SK-N-SH (cell line): ENCODE data around the gene BNIP3. TPM values are rescaled to one million over a fixed set of nuclear protein-coding genes. Genes with fewer than 3 reads are reported as not detected.
A peak's percentile ranks its signal among the peaks of the same experiment; 100 is the strongest.

ENCODE experiments used
- CTCF ChIA-PET: fragments of 300-600, 350-600 bp; formaldehyde crosslinking; extraction: SDS; loops from one replicate; lab custom pipeline; 2021; lab: Yijun Ruan, JAX
- POLR2A ChIA-PET: fragments of 350-600 bp; sonication (Branson Sonifier 250); formaldehyde crosslinking; extraction: SDS; loops from one replicate; lab custom pipeline; 2020; ENCODE audit warnings: antibody characterized with exemption, inconsistent platforms; lab: Yijun Ruan, JAX
- DNase-seq: peaks from one replicate; pipeline ENCODE4 v3.0.0; 2012
- H2AFZ ChIP-seq: fragments of 200-600 bp; sonication (generic); 2 replicates; pipeline ENCODE4 v1.8.1; 2016; ENCODE audit warnings: antibody characterized with exemption, mild to moderate bottlenecking, low read depth
- H3F3A ChIP-seq: fragments of 200-600 bp; sonication (generic); replicated peaks from 2 replicates; pipeline ENCODE3; 2016; ENCODE audit warnings: antibody characterized with exemption, mild to moderate bottlenecking; ENCODE audit not compliant: insufficient read depth
- H3K27ac ChIP-seq, 2 experiments: fragments of 200-500 bp in 1 of 2; fragments of 200-600 bp in 1 of 2; sonication (Bioruptor generic) in 1 of 2; sonication (generic), shearing (Covaris generic) in 1 of 2; 2 replicates each; pipeline versions ENCODE4 v1.5.1 to v1.6.1; 2014 to 2016; ENCODE audit warnings: low read depth in 2 of 2, inconsistent platforms in 1 of 2, low read length in 1 of 2, mild to moderate bottlenecking in 1 of 2, mixed read lengths in 1 of 2
- H3K27me3 ChIP-seq: fragments of 200-600 bp; sonication (generic), shearing (Covaris generic); 2 replicates; pipeline ENCODE4 v1.6.1; 2016; ENCODE audit warnings: mixed run types; ENCODE audit not compliant: insufficient read depth
- H3K36me3 ChIP-seq, 2 experiments: fragments of 200-500 bp in 1 of 2; fragments of 200-600 bp in 1 of 2; sonication (Bioruptor generic) in 1 of 2; sonication (generic) in 1 of 2; replicated peaks in 1 of 2; 2 replicates each; pipeline versions ENCODE3 to v1.5.1; 2014 to 2016; ENCODE audit warnings: low read length in 1 of 2, mild to moderate bottlenecking in 1 of 2; ENCODE audit not compliant: insufficient read depth in 2 of 2, control insufficient read depth in 1 of 2
- H3K4me1 ChIP-seq, 2 experiments: fragments of 200-500 bp in 1 of 2; fragments of 200-600 bp in 1 of 2; sonication (Bioruptor generic) in 1 of 2; sonication (generic), shearing (Covaris generic) in 1 of 2; 2 replicates each; pipeline versions ENCODE4 v1.5.1 to v1.6.1; 2014 to 2016; ENCODE audit warnings: low read depth in 1 of 2, low read length in 1 of 2, mixed run types in 1 of 2; ENCODE audit not compliant: insufficient read depth in 2 of 2, control insufficient read depth in 1 of 2
- H3K4me2 ChIP-seq: fragments of 200-600 bp; sonication (generic), shearing (Covaris generic); 2 replicates; pipeline ENCODE4 v1.6.1; 2017; ENCODE audit warnings: mixed run types
- H3K4me3 ChIP-seq, 2 experiments: fragments of 200-500 bp in 1 of 2; fragments of 200-600 bp in 1 of 2; sonication (Bioruptor generic) in 1 of 2; sonication (generic), shearing (Covaris generic) in 1 of 2; 2 replicates each; pipeline versions ENCODE4 v1.5.1 to v1.8.1; 2014 to 2016; ENCODE audit warnings: low read depth in 2 of 2, inconsistent platforms in 1 of 2, low read length in 1 of 2, mild to moderate bottlenecking in 1 of 2, mixed read lengths in 1 of 2, moderate library complexity in 1 of 2
- H3K79me2 ChIP-seq: fragments of 200-600 bp; sonication (generic); 2 replicates; pipeline ENCODE4 v1.8.1; 2017; ENCODE audit warnings: mild to moderate bottlenecking; ENCODE audit not compliant: insufficient read depth
- H3K9ac ChIP-seq: fragments of 200-600 bp; sonication (generic); 2 replicates; pipeline ENCODE4 v1.6.1; 2017; ENCODE audit warnings: mixed run types
- H3K9me2 ChIP-seq: fragments of 200-600 bp; sonication (generic); 2 replicates; pipeline ENCODE4 v1.6.1; 2017; ENCODE audit warnings: mixed run types
- H3K9me3 ChIP-seq: fragments of 200-600 bp; sonication (generic); 2 replicates; pipeline ENCODE4 v1.6.1; 2017; ENCODE audit warnings: mixed run types, mild to moderate bottlenecking, moderate library complexity
- H4K20me1 ChIP-seq: fragments of 200-600 bp; sonication (generic); 2 replicates; pipeline ENCODE4 v1.6.1; 2017; ENCODE audit warnings: mild to moderate bottlenecking, mixed run types; ENCODE audit not compliant: insufficient read depth
- CHD2 ChIP-seq: fragments of 150-350 bp; IDR thresholded peaks from 2 replicates; pipeline ENCODE4 v1.6.1; 2018; ENCODE audit warnings: low read length; ENCODE audit not compliant: partially characterized antibody
- ELF1 ChIP-seq: IDR thresholded peaks from 2 replicates; pipeline ENCODE4 v1.4.0; 2012
- EZH2phosphoT487 ChIP-seq: fragments of 200-600 bp; sonication (generic); IDR thresholded peaks from 2 replicates; pipeline ENCODE4 v1.6.1; 2017; ENCODE audit warnings: low read depth, mixed run types, mild to moderate bottlenecking, antibody characterized with exemption, moderate library complexity, borderline replicate concordance
- FOSL2 ChIP-seq: IDR thresholded peaks from 2 replicates; pipeline ENCODE4 v1.4.0; 2012; ENCODE audit warnings: low read depth, mild to moderate bottlenecking, moderate library complexity, borderline replicate concordance
- FOXJ3 ChIP-seq: sonication (generic); formaldehyde crosslinking; IDR thresholded peaks from 2 replicates; pipeline ENCODE4 v1.5.1; 2020; ENCODE audit warnings: mild to moderate bottlenecking, missing genetic modification reagents
- GABPA ChIP-seq: IDR thresholded peaks from 2 replicates; pipeline ENCODE4 v1.4.0; 2012; ENCODE audit warnings: low read depth, mild to moderate bottlenecking
- GATA2 ChIP-seq: sonication (generic); formaldehyde crosslinking; IDR thresholded peaks from 2 replicates; pipeline ENCODE4 v1.5.0; 2020; ENCODE audit warnings: mild to moderate bottlenecking, missing genetic modification reagents
- IRF3 ChIP-seq: fragments of 150-350 bp; IDR thresholded peaks from 2 replicates; pipeline ENCODE4 v1.6.1; 2016; ENCODE audit warnings: mild to moderate bottlenecking, low read depth, low read length
- JUND ChIP-seq: IDR thresholded peaks from 2 replicates; pipeline ENCODE4 v1.4.0; 2012
- MAX ChIP-seq: IDR thresholded peaks from 2 replicates; pipeline ENCODE4 v1.4.0; 2012; ENCODE audit warnings: low read depth
- MEF2A ChIP-seq: IDR thresholded peaks from 2 replicates; pipeline ENCODE4 v1.4.0; 2012; ENCODE audit warnings: low read depth, borderline replicate concordance
- NFIC ChIP-seq: IDR thresholded peaks from 2 replicates; pipeline ENCODE4 v1.4.0; 2012; ENCODE audit warnings: borderline replicate concordance
- NRF1 ChIP-seq: IDR thresholded peaks from 2 replicates; pipeline ENCODE4 v1.6.1; 2012; ENCODE audit warnings: low read depth, mild to moderate bottlenecking, low read length
- PBX3 ChIP-seq: IDR thresholded peaks from 2 replicates; pipeline ENCODE4; 2012
- POLR2AphosphoS5 ChIP-seq: IDR thresholded peaks from 2 replicates; pipeline ENCODE4 v1.6.1; 2012; ENCODE audit warnings: low read depth, low read length
- RAD21 ChIP-seq: IDR thresholded peaks from 2 replicates; pipeline ENCODE4 v1.6.1; 2012; ENCODE audit warnings: mild to moderate bottlenecking, low read length
- RCOR1 ChIP-seq: fragments of 150-350 bp; IDR thresholded peaks from 2 replicates; pipeline ENCODE4 v1.6.1; 2017; ENCODE audit warnings: antibody characterized with exemption, low read length
- RFX5 ChIP-seq: IDR thresholded peaks from 2 replicates; pipeline ENCODE4 v1.6.1; 2012; ENCODE audit warnings: mild to moderate bottlenecking, improper control_type of control experiment, low read length
- RXRA ChIP-seq: IDR thresholded peaks from 2 replicates; pipeline ENCODE4 v1.4.0; 2012; ENCODE audit warnings: low read depth, mild to moderate bottlenecking, borderline replicate concordance
- SIN3A ChIP-seq: IDR thresholded peaks from 2 replicates; pipeline ENCODE4 v1.6.1; 2012; ENCODE audit warnings: low read depth, mild to moderate bottlenecking, low read length, moderate library complexity, borderline replicate concordance
- SMC3 ChIP-seq: IDR thresholded peaks from 2 replicates; pipeline ENCODE4 v1.6.1; 2012; ENCODE audit warnings: low read depth, low read length, improper control_type of control experiment
- TCF12 ChIP-seq: IDR thresholded peaks from 2 replicates; pipeline ENCODE4 v1.4.0; 2012
- TEAD4 ChIP-seq: IDR thresholded peaks from 2 replicates; pipeline ENCODE4 v1.4.0; 2012; ENCODE audit warnings: mild to moderate bottlenecking, borderline replicate concordance; ENCODE audit not compliant: insufficient read depth
- ZBTB33 ChIP-seq: IDR thresholded peaks from 2 replicates; pipeline ENCODE4 v1.4.0; 2012; ENCODE audit warnings: low read depth, borderline replicate concordance
- WGBS: methylation state at CpG from one replicate; pipeline ENCODE4 v1.1.6; 2017; ENCODE audit warnings: low lambda C conversion rate; 5-methylcytosine and 5-hydroxymethylcytosine counted together
- polyA plus RNA-seq, 3 experiments: library from polyadenylated mRNA; depleted of rRNA; stranded (reverse); fragments of >200 nt; gene quantifications; 2 replicates each; pipeline ENCODE4 v1.2.3, GENCODE V29; 2012
- TF ChIP-seq, protein P1 (sequence below): fragments of 200-600 bp; sonication (generic); IDR thresholded peaks from 2 replicates; pipeline ENCODE4 v1.6.1; 2017; ENCODE audit warnings: antibody characterized with exemption, mild to moderate bottlenecking, moderate library complexity
- TF ChIP-seq, protein P2 (sequence below): IDR thresholded peaks from 2 replicates; pipeline ENCODE4 v1.4.0; 2012; ENCODE audit warnings: low read depth, borderline replicate concordance

The BNIP3 gene
- polyA plus RNA-seq, 1 of the 3 experiments (the other 2 are of a cell fraction): 40.3 TPM

DNA sequence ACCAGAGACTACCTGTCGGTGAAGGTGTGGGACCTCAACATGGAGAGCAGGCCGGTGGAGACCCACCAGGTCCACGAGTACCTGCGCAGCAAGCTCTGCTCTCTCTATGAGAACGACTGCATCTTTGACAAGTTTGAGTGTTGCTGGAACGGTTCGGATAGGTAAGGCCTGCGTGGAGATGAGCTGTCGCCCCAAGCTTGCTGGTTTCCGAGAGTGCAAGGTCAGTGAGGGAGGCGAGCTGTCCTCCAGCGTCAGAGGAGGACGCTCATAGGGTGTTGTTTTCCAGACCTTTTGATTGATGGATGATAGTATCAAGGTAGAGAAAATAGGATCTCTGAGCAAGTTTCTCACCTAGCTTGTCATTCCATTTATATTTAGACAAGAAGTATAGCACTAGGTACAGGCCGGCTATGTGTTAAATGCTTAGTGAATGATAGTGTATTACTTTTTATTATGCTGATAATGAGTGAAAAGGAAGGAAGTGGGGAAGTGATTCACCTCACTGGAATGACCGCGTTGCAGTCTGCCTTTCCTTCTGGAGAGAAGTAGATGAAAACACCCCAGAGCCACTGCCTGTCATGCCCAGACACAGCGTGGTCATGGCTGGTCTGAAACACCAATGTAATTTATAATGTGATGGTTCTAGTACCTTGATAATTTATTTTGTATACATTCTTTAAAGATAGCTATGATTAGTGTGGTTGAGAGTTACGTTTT, 33.9 kb downstream of the BNIP3 start:
- H3K36me3 ChIP-seq: peaks cover 34 to 50% of the 10 kb centered on the region in 2 experiments
- H3K4me1 ChIP-seq: peaks cover 0 to 30% of the 10 kb centered on the region in 2 experiments; a peak in 3 of 4 replicates
- H3K4me3 ChIP-seq: no peak overlapping the region
- DNase-seq: no peak
- H4K20me1 ChIP-seq: no peaks in the 10 kb centered on the region
- ChIA-PET POLR2A (interaction anchor here (1.3 kb wide), 1 partner anchor 13 kb away, joined by 5 read pairs; no protein-coding TSS in a partner anchor), CTCF (interaction anchor here (0.5 to 2.0 kb wide), 5 partner anchors 48 to 163 kb away, joined by 3 to 7 read pairs (median 3); no protein-coding TSS in a partner anchor)
- H2AFZ ChIP-seq: no peak overlapping the region
- H3K27me3 ChIP-seq: no peaks in the 10 kb centered on the region
- no peaks in the 10 kb centered on the region for H3K79me2 ChIP-seq
- WGBS: 76% methylated on average over 18 of the region's 18 CpGs
- no peak overlapping the region for H3K9ac ChIP-seq
- no peaks in the 10 kb centered on the region for H3K9me3 ChIP-seq
- no peaks in the 10 kb centered on the region for H3K9me2 ChIP-seq
- 0 out of 2 replicates have a peak overlapping the region, but pooled peaks have one; percentile 21 for H3K4me2 ChIP-seq
- TF ChIP-seq RAD21: no peak
- TF ChIP-seq ELF1: no peak
- TF ChIP-seq ZBTB33: no peak
- TF ChIP-seq TCF12: peak; percentile 40; the same call in 1 of the 2 replicates
- TF ChIP-seq GABPA: no peak
- 0 out of 2 replicates have a peak, but pooled peaks have one; percentile 31 for TF ChIP-seq MAX
- TF ChIP-seq POLR2AphosphoS5: no peak
- no peak for TF ChIP-seq SMC3
- peak; percentile 35; the same call in 1 of the 2 replicates for TF ChIP-seq PBX3
- TF ChIP-seq, protein P1, sequence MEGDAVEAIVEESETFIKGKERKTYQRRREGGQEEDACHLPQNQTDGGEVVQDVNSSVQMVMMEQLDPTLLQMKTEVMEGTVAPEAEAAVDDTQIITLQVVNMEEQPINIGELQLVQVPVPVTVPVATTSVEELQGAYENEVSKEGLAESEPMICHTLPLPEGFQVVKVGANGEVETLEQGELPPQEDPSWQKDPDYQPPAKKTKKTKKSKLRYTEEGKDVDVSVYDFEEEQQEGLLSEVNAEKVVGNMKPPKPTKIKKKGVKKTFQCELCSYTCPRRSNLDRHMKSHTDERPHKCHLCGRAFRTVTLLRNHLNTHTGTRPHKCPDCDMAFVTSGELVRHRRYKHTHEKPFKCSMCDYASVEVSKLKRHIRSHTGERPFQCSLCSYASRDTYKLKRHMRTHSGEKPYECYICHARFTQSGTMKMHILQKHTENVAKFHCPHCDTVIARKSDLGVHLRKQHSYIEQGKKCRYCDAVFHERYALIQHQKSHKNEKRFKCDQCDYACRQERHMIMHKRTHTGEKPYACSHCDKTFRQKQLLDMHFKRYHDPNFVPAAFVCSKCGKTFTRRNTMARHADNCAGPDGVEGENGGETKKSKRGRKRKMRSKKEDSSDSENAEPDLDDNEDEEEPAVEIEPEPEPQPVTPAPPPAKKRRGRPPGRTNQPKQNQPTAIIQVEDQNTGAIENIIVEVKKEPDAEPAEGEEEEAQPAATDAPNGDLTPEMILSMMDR: no peak
- no peak for TF ChIP-seq TEAD4
- no peak for TF ChIP-seq RFX5
- no peak for TF ChIP-seq GATA2 (CRISPR knock-in tag)
- TF ChIP-seq NRF1: no peak
- TF ChIP-seq JUND: peak; percentile 70
- TF ChIP-seq FOSL2: peak; percentile 58; the same call in 1 of the 2 replicates
- no peak for TF ChIP-seq EZH2phosphoT487
- TF ChIP-seq RCOR1: no peak
- no peak for TF ChIP-seq IRF3
- no peak for TF ChIP-seq RXRA
- TF ChIP-seq, protein P2, sequence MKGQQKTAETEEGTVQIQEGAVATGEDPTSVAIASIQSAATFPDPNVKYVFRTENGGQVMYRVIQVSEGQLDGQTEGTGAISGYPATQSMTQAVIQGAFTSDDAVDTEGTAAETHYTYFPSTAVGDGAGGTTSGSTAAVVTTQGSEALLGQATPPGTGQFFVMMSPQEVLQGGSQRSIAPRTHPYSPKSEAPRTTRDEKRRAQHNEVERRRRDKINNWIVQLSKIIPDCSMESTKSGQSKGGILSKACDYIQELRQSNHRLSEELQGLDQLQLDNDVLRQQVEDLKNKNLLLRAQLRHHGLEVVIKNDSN: no peak
- TF ChIP-seq FOXJ3 (CRISPR knock-in tag): no peak
- no peak for TF ChIP-seq MEF2A
- TF ChIP-seq SIN3A: no peak
- no peak for TF ChIP-seq NFIC
- no peak for TF ChIP-seq CHD2
- H3F3A ChIP-seq: peaks cover 24% of the 10 kb centered on the region
- H3K27ac ChIP-seq: peak overlapping the region; percentile 40 to 47; a peak in 3 of 4 replicates
